ENCODE data around the gene BSCL2.
"Not testable (repeated sequence)": the region's sequence is repeated elsewhere in the genome, so short reads cannot be mapped to it uniquely, and the experiment has no call there.

BSCL2 gene

GRCh38 chr11:62656796-62657429 lies 50.3 kb downstream of the BSCL2 start:
- DNase-seq (ENCODE audit: low read depth, low spot score): no peak

GRCh38 chr11:62654297-62654696 lies 52.9 kb downstream of the BSCL2 start:
- no peak for DNase-seq (ENCODE audit: low read depth, low spot score)

- DNase-seq (ENCODE audit: low read depth, low spot score): no peak
These were observed 54.8 kb downstream of the BSCL2 start for GRCh38 chr11:62652161-62653006.

- not testable (repeated sequence) for DNase-seq (ENCODE audit: low read depth, low spot score)
These were observed 56.9 kb downstream of the BSCL2 start for GRCh38 chr11:62650283-62650682.

- no peak for DNase-seq (ENCODE audit: low read depth, low spot score)
These were observed 57.7 kb downstream of the BSCL2 start for GRCh38 chr11:62649486-62649885.

GRCh38 chr11:62648967-62649364 lies 58.3 kb downstream of the BSCL2 start:
- DNase-seq (ENCODE audit: low read depth, low spot score): no peak

- DNase-seq (ENCODE audit: low read depth, low spot score): no peak
These were observed 58.8 kb downstream of the BSCL2 start for GRCh38 chr11:62648185-62648966.

- DNase-seq (ENCODE audit: low read depth, low spot score): no peak
These were observed 59.6 kb downstream of the BSCL2 start for GRCh38 chr11:62647609-62648005.

GRCh38 chr11:62646825-62647608 lies 60.2 kb downstream of the BSCL2 start:
- DNase-seq (ENCODE audit: low read depth, low spot score): no peak

- peak; percentile 99 for DNase-seq (ENCODE audit: low read depth, low spot score)
These were observed 61.0 kb downstream of the BSCL2 start, which contains the start of gene GANAB for GRCh38 chr11:62645946-62646824. TSS of gene GANAB (minus strand) at chr11:62646613. CDS start at chr11:62646599, 14 bp downstream.

- DNase-seq (ENCODE audit: low read depth, low spot score): no peak
These were observed 61.6 kb downstream of the BSCL2 start for GRCh38 chr11:62645671-62645945.

- no peak for DNase-seq (ENCODE audit: low read depth, low spot score)
These were observed 63.0 kb downstream of the BSCL2 start for GRCh38 chr11:62644220-62644619.
